WERI-Rb-1 (cell line): ENCODE results near the gene TNRC18.

Experiments
- DNase-seq: peaks from one replicate; pipeline ENCODE4 v3.0.0-alpha.2; 2020
- H3K27ac ChIP-seq: fragments of 250-450 bp; sonication (Bioruptor Pico); 2 replicates; pipeline ENCODE4 v1.5.1; 2020; ENCODE audit warnings: mild to moderate bottlenecking, moderate library complexity
- H3K27me3 ChIP-seq: fragments of 250-450 bp; sonication (Bioruptor Pico); 2 replicates; pipeline ENCODE4 v1.5.1; 2021; ENCODE audit warnings: mild to moderate bottlenecking, low read depth, moderate library complexity; ENCODE audit not compliant: insufficient read depth, severe bottlenecking
- H3K36me3 ChIP-seq: fragments of 250-450 bp; sonication (Bioruptor Pico); 2 replicates; pipeline ENCODE4 v1.5.1; 2020; ENCODE audit warnings: mild to moderate bottlenecking, moderate library complexity
- H3K4me3 ChIP-seq: 2 replicates; pipeline ENCODE4 v1.5.1; 2011; ENCODE audit warnings: low read depth, mild to moderate bottlenecking, control low read depth, low read length
- H3K9me3 ChIP-seq: fragments of 250-450 bp; sonication (Bioruptor Pico); 2 replicates; pipeline ENCODE4 v1.5.1; 2021; ENCODE audit warnings: mild to moderate bottlenecking, moderate library complexity; ENCODE audit not compliant: severe bottlenecking
- CTCF ChIP-seq: IDR thresholded peaks from 2 replicates; pipeline ENCODE4 v1.5.1; 2011; ENCODE audit warnings: low read depth, mild to moderate bottlenecking, control low read depth, inconsistent platforms, low read length

TNRC18 gene

GRCh38 chr7:5384618-5385017 lies 39.0 kb downstream of the TNRC18 start:
- Histone ChIP-seq H3K27me3 (no peaks in the 10 kb centered on the region), H3K27ac (no peak overlapping the region), H3K9me3 (no peaks in the 10 kb centered on the region), H3K36me3 (peaks cover 13% of the 10 kb centered on the region), H3K4me3 (no peak overlapping the region)
- TF ChIP-seq CTCF = no peak
- DNase-seq = no peak

GRCh38 chr7:5383314-5384098 lies 40.1 kb downstream of the TNRC18 start:
- Histone ChIP-seq H3K4me3 (no peak overlapping the region), H3K27ac (no peak overlapping the region), H3K27me3 (no peaks in the 10 kb centered on the region), H3K36me3 (peaks cover 11% of the 10 kb centered on the region), H3K9me3 (no peaks in the 10 kb centered on the region)
- TF ChIP-seq CTCF = no peak
- no peak for DNase-seq

GRCh38 chr7:5382281-5382892 lies 41.2 kb downstream of the TNRC18 start:
- Histone ChIP-seq H3K27ac (no peak overlapping the region), H3K4me3 (no peak overlapping the region), H3K36me3 (peaks cover 9% of the 10 kb centered on the region), H3K27me3 (no peaks in the 10 kb centered on the region), H3K9me3 (no peaks in the 10 kb centered on the region)
- DNase-seq = no peak
- TF ChIP-seq CTCF = no peak

- DNase-seq = no peak
- TF ChIP-seq CTCF = no peak
- no peak overlapping the region for H3K27ac ChIP-seq
- H3K36me3 ChIP-seq = no peaks in the 10 kb centered on the region
- H3K4me3 ChIP-seq = no peak overlapping the region
- no peaks in the 10 kb centered on the region for H3K27me3 ChIP-seq
- no peaks in the 10 kb centered on the region for H3K9me3 ChIP-seq
These were observed 42.4 kb downstream of the TNRC18 start for GRCh38 chr7:5381071-5381772.

GRCh38 chr7:5380350-5381070 lies 43.1 kb downstream of the TNRC18 start:
- no peaks in the 10 kb centered on the region for H3K27me3 ChIP-seq
- H3K27ac ChIP-seq = no peak overlapping the region
- DNase-seq = no peak
- no peak for TF ChIP-seq CTCF
- H3K4me3 ChIP-seq = no peak overlapping the region
- H3K9me3 ChIP-seq = no peaks in the 10 kb centered on the region
- no peaks in the 10 kb centered on the region for H3K36me3 ChIP-seq
